Caco-2 (cell line): Measurements from ENCODE around the gene LRRC73. TPM values are rescaled to one million over a fixed set of nuclear protein-coding genes. Genes with fewer than 3 reads are reported as not detected.
"Not testable (repeated sequence)": the region's sequence is repeated elsewhere in the genome, so short reads cannot be mapped to it uniquely, and the experiment has no call there.

Experiments
- BruUV-seq: library from RNA; stranded (reverse); fragments of 400-500 nt; replicated peaks from 2 replicates; lab custom pipeline; 2021; lab: Mats Ljungman, UMichigan
- CTCF ChIA-PET: fragments of 300-600 bp; sonication (Branson Sonifier 250); formaldehyde crosslinking; loops from one replicate; lab custom pipeline; 2022; ENCODE audit warnings: antibody characterized with exemption; lab: Charles Lee
- POLR2A ChIA-PET: fragments of 300-600 bp; sonication (Branson Sonifier 250); formaldehyde crosslinking; loops from one replicate; lab custom pipeline; 2022; ENCODE audit warnings: antibody characterized with exemption; lab: Charles Lee
- DNase-seq, 2 experiments: peaks; one replicate each; pipeline versions ENCODE4 v3.0.0 to v3.0.0-alpha.2; 2020 to 2022
- H3K27me3 ChIP-seq: replicated peaks from 2 replicates; pipeline ENCODE4 v1.6.0; 2011; ENCODE audit warnings: low read length; ENCODE audit not compliant: control insufficient read depth, insufficient read depth
- H3K36me3 ChIP-seq: 2 replicates; pipeline ENCODE4 v1.5.1; 2011; ENCODE audit warnings: low read length; ENCODE audit not compliant: control insufficient read depth, insufficient read depth
- H3K4me1 ChIP-seq: fragments of 250-450 bp; sonication (Bioruptor Pico); 2 replicates; pipeline ENCODE4 v1.5.1; 2020; ENCODE audit warnings: mild to moderate bottlenecking
- H3K4me3 ChIP-seq: 2 replicates; pipeline ENCODE4 v1.5.1; 2011; ENCODE audit warnings: low read depth, mild to moderate bottlenecking, control low read depth, low read length
- H3K9me3 ChIP-seq: fragments of 250-450 bp; sonication (Bioruptor Pico); 2 replicates; pipeline ENCODE4 v1.5.1; 2020; ENCODE audit warnings: mild to moderate bottlenecking, moderate library complexity
- H3K27ac Mint-ChIP-seq: one replicate; pipeline ENCODE4 v1.8.0; 2022; ENCODE audit warnings: mixed read lengths; ENCODE audit not compliant: unreplicated experiment
- H3K27me3 Mint-ChIP-seq: one replicate; pipeline ENCODE4 v1.8.0; 2022; ENCODE audit warnings: mixed read lengths; ENCODE audit not compliant: insufficient read depth, unreplicated experiment
- H3K36me3 Mint-ChIP-seq: one replicate; pipeline ENCODE4 v1.8.0; 2022; ENCODE audit warnings: mild to moderate bottlenecking, mixed read lengths; ENCODE audit not compliant: insufficient read depth, unreplicated experiment
- H3K4me1 Mint-ChIP-seq: one replicate; pipeline ENCODE4 v1.8.0; 2022; ENCODE audit warnings: low read depth, mixed read lengths; ENCODE audit not compliant: unreplicated experiment
- H3K4me3 Mint-ChIP-seq: one replicate; pipeline ENCODE4 v1.8.0; 2022; ENCODE audit warnings: mild to moderate bottlenecking, moderate library complexity, mixed read lengths; ENCODE audit not compliant: unreplicated experiment
- H3K9me3 Mint-ChIP-seq: one replicate; pipeline ENCODE4 v1.8.0; 2022; ENCODE audit warnings: mixed read lengths; ENCODE audit not compliant: unreplicated experiment
- CTCF ChIP-seq, 2 experiments: fragments of 200-600 bp in 1 of 2; IDR thresholded peaks; 1 replicate in 1 of 2; 2 replicates in 1 of 2; pipeline versions ENCODE4 v1.5.1 to v1.8.0; 2011 to 2022; ENCODE audit warnings: antibody characterized with exemption in 1 of 2, control low read depth in 1 of 2, inconsistent platforms in 1 of 2, low read depth in 1 of 2, low read length in 1 of 2, mild to moderate bottlenecking in 1 of 2, moderate library complexity in 1 of 2; ENCODE audit not compliant: insufficient read depth in 1 of 2, severe bottlenecking in 1 of 2, unreplicated experiment in 1 of 2
- intact Hi-C: fragments of 100-400 bp; cut with micrococcal nuclease; formaldehyde crosslinking; loops from one replicate; pipeline ENCODE4 v1.10.0; 2022; ENCODE audit not compliant: unreplicated experiment
- total RNA-seq: library from RNA; stranded (reverse); gene quantifications from 2 replicates; pipeline ENCODE4 v1.2.3, GENCODE V29; 2022

Gene LRRC73
- total RNA-seq, 1 experiment from 2014 or later = 0.14 TPM

GRCh38 chr6:43502666-43503065 lies 7.5 kb downstream of the LRRC73 start:
- Mint-ChIP-seq H3K4me3 (no peak overlapping the region), H3K36me3 (peaks cover 24% of the 10 kb centered on the region), H3K27ac (no peak overlapping the region), H3K4me1 (no peaks in the 10 kb centered on the region), H3K9me3 (no peaks in the 10 kb centered on the region), H3K27me3 (no peaks in the 10 kb centered on the region)
- H3K36me3 ChIP-seq = peaks cover 3% of the 10 kb centered on the region; the same call in 1 of the 2 replicates
- POLR2A ChIA-PET = no interaction called here
- CTCF ChIA-PET = no interaction called here
- H3K4me3 ChIP-seq = no peak overlapping the region
- H3K4me1 ChIP-seq = no peaks in the 10 kb centered on the region
- TF ChIP-seq CTCF (IDR thresholded peaks at IDR 0.05; ENCODE audit: insufficient read depth in 1 of 2, low read depth in 1 of 2, low read length in 1 of 2, severe bottlenecking in 1 of 2, unreplicated experiment in 1 of 2) = no peak
- no TSS peak for BruUV-seq
- no peak for DNase-seq
- intact Hi-C loops = loop anchor here (10.0 kb wide), 1 partner anchor 598 kb away; no protein-coding TSS in a partner anchor
- H3K27me3 ChIP-seq = no peaks in the 10 kb centered on the region
- no peaks in the 10 kb centered on the region for H3K9me3 ChIP-seq

DNA sequence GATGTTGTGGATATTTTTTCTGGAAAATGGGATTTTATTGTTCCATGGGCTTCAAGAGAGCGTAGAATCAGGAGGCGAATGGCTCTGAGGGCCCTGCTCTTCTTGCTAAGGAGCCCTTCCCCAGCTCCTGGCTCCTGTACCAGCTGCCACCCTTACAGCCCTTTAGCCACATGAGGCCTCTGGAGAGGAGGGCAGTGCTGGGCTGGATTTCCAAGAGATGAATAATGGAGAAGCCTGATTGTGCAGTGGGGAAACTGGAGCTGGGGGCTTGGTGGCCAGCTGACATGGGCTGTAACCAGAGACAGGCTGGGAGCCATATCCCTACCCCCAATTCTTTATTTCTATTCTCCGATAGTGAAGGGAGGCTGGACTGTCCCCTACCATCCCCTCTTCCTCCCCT lies 9.2 kb downstream of the LRRC73 start:
- Histone ChIP-seq H3K27me3 (no peaks in the 10 kb centered on the region), H3K4me3 (no peak overlapping the region), H3K9me3 (no peaks in the 10 kb centered on the region), H3K36me3 (peaks cover 3% of the 10 kb centered on the region; the same call in 1 of the 2 replicates), H3K4me1 (peaks cover 11% of the 10 kb centered on the region)
- H3K36me3 Mint-ChIP-seq = peaks cover 21% of the 10 kb centered on the region
- no peaks in the 10 kb centered on the region for H3K27me3 Mint-ChIP-seq
- no peak for TF ChIP-seq CTCF (IDR thresholded peaks at IDR 0.05; ENCODE audit: insufficient read depth in 1 of 2, low read depth in 1 of 2, low read length in 1 of 2, severe bottlenecking in 1 of 2, unreplicated experiment in 1 of 2)
- H3K9me3 Mint-ChIP-seq = no peaks in the 10 kb centered on the region
- peaks cover 5% of the 10 kb centered on the region for H3K4me1 Mint-ChIP-seq
- DNase-seq = no peak
- no peak overlapping the region for H3K4me3 Mint-ChIP-seq
- POLR2A ChIA-PET = no interaction called here
- CTCF ChIA-PET = no interaction called here
- H3K27ac Mint-ChIP-seq = no peak overlapping the region
- intact Hi-C loops = loop anchor here (10.0 kb wide), 1 partner anchor 596 kb away; no protein-coding TSS in a partner anchor
- BruUV-seq = no TSS peak

- Mint-ChIP-seq H3K27ac (no peak overlapping the region), H3K9me3 (no peaks in the 10 kb centered on the region), H3K27me3 (no peaks in the 10 kb centered on the region), H3K36me3 (peaks cover 21% of the 10 kb centered on the region), H3K4me3 (no peak overlapping the region), H3K4me1 (peaks cover 14% of the 10 kb centered on the region)
- peaks cover 25% of the 10 kb centered on the region for H3K4me1 ChIP-seq
- H3K27me3 ChIP-seq = no peaks in the 10 kb centered on the region
- peaks cover 3% of the 10 kb centered on the region; the same call in 1 of the 2 replicates for H3K36me3 ChIP-seq
- H3K4me3 ChIP-seq = no peak overlapping the region
- CTCF ChIA-PET = no interaction called here
- no TSS peak for BruUV-seq
- POLR2A ChIA-PET = no interaction called here
- H3K9me3 ChIP-seq = no peaks in the 10 kb centered on the region
- no peak for TF ChIP-seq CTCF (IDR thresholded peaks at IDR 0.05; ENCODE audit: insufficient read depth in 1 of 2, low read depth in 1 of 2, low read length in 1 of 2, severe bottlenecking in 1 of 2, unreplicated experiment in 1 of 2)
- DNase-seq = no peak
- intact Hi-C loops = no loop called here
Observed at GRCh38 chr6:43499028-43499815, 10.9 kb downstream of the LRRC73 start.

DNA sequence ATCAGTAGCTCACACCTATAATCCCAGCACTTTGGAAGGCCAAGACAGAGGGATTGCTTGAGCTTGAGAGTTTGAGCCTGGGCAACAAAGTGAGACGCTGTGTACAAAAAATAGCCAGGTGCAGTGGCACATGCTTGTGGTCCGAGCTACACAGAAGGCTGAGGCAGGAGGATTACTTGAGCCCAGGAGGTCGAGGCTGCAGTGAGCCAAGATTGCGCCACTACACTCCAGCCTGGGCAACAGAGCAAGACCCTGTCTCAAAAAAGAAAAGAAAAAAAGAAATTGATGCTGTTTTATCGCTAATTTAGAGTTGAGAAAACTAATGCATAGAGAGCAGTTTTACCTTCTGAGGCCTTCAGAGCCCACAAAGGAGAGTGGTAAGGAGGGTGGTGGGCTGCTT lies 11.9 kb downstream of the LRRC73 start:
- H3K9me3 Mint-ChIP-seq, H3K9me3 ChIP-seq, POLR2A ChIA-PET, H3K36me3 ChIP-seq, H3K4me3 ChIP-seq, DNase-seq, H3K27ac Mint-ChIP-seq, BruUV-seq, H3K4me3 Mint-ChIP-seq, intact Hi-C loops, H3K27me3 Mint-ChIP-seq, CTCF ChIA-PET, H3K27me3 ChIP-seq: not testable (repeated sequence)
- Mint-ChIP-seq H3K36me3 (peaks cover 21% of the 10 kb centered on the region), H3K4me1 (peaks cover 15% of the 10 kb centered on the region)
- peaks cover 34% of the 10 kb centered on the region for H3K4me1 ChIP-seq
